RWPE2 (cell line): ENCODE data around the gene ERCC6L2.

ENCODE experiments used
- ATAC-seq: fragments of 200-7000 bp; cut with Tn5 transposase; 3 replicates; pipeline ENCODE4 v1.9.1; 2021; ENCODE audit warnings: low read depth
- DNase-seq: peaks from one replicate; pipeline ENCODE4 v3.0.0-alpha.2; 2020; ENCODE audit warnings: low spot score
- H3K27ac ChIP-seq: fragments of 450-650 bp; 2 replicates; pipeline ENCODE4 v1.5.1; 2017; ENCODE audit warnings: mild to moderate bottlenecking; ENCODE audit not compliant: poor library complexity, severe bottlenecking
- H3K27me3 ChIP-seq: fragments of 250-450 bp; sonication (Bioruptor Pico); 2 replicates; pipeline ENCODE4 v1.5.1; 2021; ENCODE audit warnings: mild to moderate bottlenecking, moderate library complexity; ENCODE audit not compliant: insufficient read depth, poor library complexity, severe bottlenecking
- H3K36me3 ChIP-seq: fragments of 250-450 bp; sonication (Bioruptor Pico); 2 replicates; pipeline ENCODE4 v1.5.1; 2020; ENCODE audit warnings: low read depth, mild to moderate bottlenecking, moderate library complexity
- H3K4me1 ChIP-seq: fragments of 250-450 bp; sonication (Bioruptor Pico); 2 replicates; pipeline ENCODE4 v1.5.1; 2021; ENCODE audit warnings: mild to moderate bottlenecking, moderate library complexity; ENCODE audit not compliant: insufficient read depth, poor library complexity, severe bottlenecking
- H3K4me3 ChIP-seq: fragments of 250-450 bp; sonication (Bioruptor Pico); 2 replicates; pipeline ENCODE4 v1.5.1; 2021; ENCODE audit warnings: mild to moderate bottlenecking, moderate library complexity; ENCODE audit not compliant: severe bottlenecking
- H3K9me3 ChIP-seq: fragments of 250-450 bp; sonication (Bioruptor Pico); 2 replicates; pipeline ENCODE4 v1.5.1; 2021; ENCODE audit warnings: mild to moderate bottlenecking, moderate library complexity; ENCODE audit not compliant: severe bottlenecking
- CTCF ChIP-seq: fragments of 450-650 bp; IDR thresholded peaks from one replicate; pipeline ENCODE4 v1.5.1; 2017; ENCODE audit warnings: mild to moderate bottlenecking, moderate library complexity; ENCODE audit not compliant: poor library complexity, severe bottlenecking

Gene ERCC6L2

GRCh38 chr9:95979446-95979845, 104.0 kb downstream of the ERCC6L2 start:
- ATAC-seq, result no peak
- no peaks in the 10 kb centered on the region for H3K9me3 ChIP-seq
- H3K27ac ChIP-seq, result no peak overlapping the region
- DNase-seq, result no peak
- H3K27me3 ChIP-seq, result no peaks in the 10 kb centered on the region
- H3K4me3 ChIP-seq, result no peak overlapping the region
- peaks cover 7% of the 10 kb centered on the region for H3K4me1 ChIP-seq
- TF ChIP-seq CTCF, result no peak
- H3K36me3 ChIP-seq, result peaks cover 40% of the 10 kb centered on the region

GRCh38 chr9:95980262-95981125, 105.0 kb downstream of the ERCC6L2 start:
- ATAC-seq (no peak), DNase-seq (no peak)
- Histone ChIP-seq H3K4me1 (peaks cover 7% of the 10 kb centered on the region), H3K36me3 (peaks cover 46% of the 10 kb centered on the region), H3K27me3 (no peaks in the 10 kb centered on the region), H3K9me3 (no peaks in the 10 kb centered on the region), H3K27ac (no peak overlapping the region), H3K4me3 (no peak overlapping the region)
- TF ChIP-seq CTCF, result no peak

DNA sequence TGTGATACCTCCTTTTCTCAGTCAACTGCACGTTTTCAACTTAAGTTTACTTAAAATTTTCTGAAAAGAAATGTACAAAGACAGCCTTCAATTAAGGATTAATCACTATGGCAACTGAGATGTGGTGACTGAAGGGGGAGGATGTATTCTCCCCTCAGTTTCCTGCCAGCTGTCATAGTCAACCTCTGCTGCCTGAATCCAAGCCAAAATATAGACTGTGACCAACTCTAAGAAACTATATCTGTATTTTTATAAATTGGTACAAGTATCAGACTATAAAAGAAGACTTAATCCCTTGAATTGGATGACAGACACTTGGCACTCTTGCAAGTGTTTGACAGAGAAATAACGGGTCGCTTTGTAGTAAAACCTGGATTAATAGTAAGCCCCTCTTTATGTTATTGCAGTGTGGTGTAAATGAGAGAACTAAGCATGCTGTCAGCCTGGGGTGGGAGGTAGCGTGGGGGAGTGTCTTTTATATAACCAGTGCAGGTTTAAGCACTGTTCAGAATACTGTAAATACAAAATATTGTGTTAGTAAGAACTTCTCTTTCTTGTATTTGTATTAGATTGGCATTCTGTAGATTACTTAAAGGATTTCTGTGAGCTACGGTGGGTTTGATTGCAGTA, 106.4 kb downstream of the ERCC6L2 start:
- DNase-seq (no peak), ATAC-seq (no peak)
- Histone ChIP-seq H3K36me3 (peaks cover 46% of the 10 kb centered on the region), H3K27ac (no peak overlapping the region), H3K4me3 (no peak overlapping the region), H3K9me3 (no peaks in the 10 kb centered on the region), H3K4me1 (peaks cover 7% of the 10 kb centered on the region), H3K27me3 (no peaks in the 10 kb centered on the region)
- no peak for TF ChIP-seq CTCF

GRCh38 chr9:95985440-95986055, 110.1 kb downstream of the ERCC6L2 start:
- ATAC-seq, result no peak
- no peaks in the 10 kb centered on the region for H3K27me3 ChIP-seq
- H3K4me1 ChIP-seq, result peaks cover 2% of the 10 kb centered on the region
- H3K9me3 ChIP-seq, result no peaks in the 10 kb centered on the region
- no peak overlapping the region for H3K4me3 ChIP-seq
- no peak for DNase-seq
- peaks cover 21% of the 10 kb centered on the region for H3K36me3 ChIP-seq
- TF ChIP-seq CTCF, result no peak
- H3K27ac ChIP-seq, result no peak overlapping the region
